HG02970 (cell line): Measurements from ENCODE around the gene ARMC7.
"Not testable (repeated sequence)": the region's sequence is repeated elsewhere in the genome, so short reads cannot be mapped to it uniquely, and the experiment has no call there.

Source experiments
- ATAC-seq: cut with Tn5 transposase; IDR thresholded peaks from one replicate; pipeline ENCODE4 v1.9.1; 2021; ENCODE audit warnings: mild to moderate bottlenecking, moderate library complexity, moderate number of reproducible peaks; ENCODE audit not compliant: unreplicated experiment, low FRiP score

The ARMC7 gene

DNA sequence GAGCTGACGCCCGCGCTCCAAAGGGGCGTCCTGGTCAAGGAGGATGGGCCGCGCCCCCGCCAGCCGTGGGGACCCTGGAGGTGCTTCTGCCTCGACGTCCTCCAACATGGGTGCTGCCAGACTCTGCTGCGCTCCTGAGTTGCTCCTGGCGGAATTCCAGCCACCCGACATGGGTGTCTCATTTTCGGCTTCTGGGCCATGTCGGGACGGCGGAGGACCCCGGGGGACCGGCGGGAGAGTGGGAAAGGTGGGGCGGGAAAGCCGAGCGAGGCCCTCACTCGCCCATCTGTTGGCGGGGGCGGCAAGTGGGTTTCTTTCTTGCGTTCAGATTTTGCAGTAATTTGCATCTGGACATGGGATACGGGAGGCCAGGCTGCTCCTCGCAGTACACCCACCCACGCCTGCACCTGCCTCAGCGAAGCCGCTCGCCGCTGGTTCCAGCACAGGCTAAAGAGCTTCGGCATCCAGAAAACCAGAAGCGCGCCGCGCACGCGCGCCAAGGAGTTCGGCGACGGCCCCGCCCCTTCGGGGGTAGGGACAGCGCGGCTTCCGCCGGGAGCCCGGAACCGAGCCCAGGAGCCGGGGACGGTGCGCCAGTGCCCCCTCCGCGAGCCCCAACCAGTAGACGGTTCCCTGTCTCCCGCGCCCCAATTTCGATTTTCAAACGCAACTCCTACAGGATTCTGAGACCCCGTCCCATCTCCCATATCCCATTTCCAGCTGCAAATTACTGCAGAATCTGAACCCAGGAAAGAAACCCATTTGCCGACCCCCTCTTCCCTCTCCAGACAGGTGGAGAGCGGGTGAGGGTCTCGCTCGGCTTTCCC lies at the start of gene ARMC7:
TSS of gene ARMC7 (plus strand) at position 563 of the 827 bp plus-strand sequence. CDS start 320 bp downstream, outside the sequence.
- ATAC-seq, result no peak

GRCh38 chr17:75060434-75061054 lies 49.2 kb upstream of the ARMC7 start:
- ATAC-seq, result no peak

GRCh38 chr17:75061055-75061438 lies 48.7 kb upstream of the ARMC7 start:
- ATAC-seq, result no peak

- ATAC-seq, result no peak
Measured at GRCh38 chr17:75061618-75062017, 48.2 kb upstream of the ARMC7 start.

- ATAC-seq, result no peak
Measured at GRCh38 chr17:75063201-75063600, 46.6 kb upstream of the ARMC7 start.

DNA sequence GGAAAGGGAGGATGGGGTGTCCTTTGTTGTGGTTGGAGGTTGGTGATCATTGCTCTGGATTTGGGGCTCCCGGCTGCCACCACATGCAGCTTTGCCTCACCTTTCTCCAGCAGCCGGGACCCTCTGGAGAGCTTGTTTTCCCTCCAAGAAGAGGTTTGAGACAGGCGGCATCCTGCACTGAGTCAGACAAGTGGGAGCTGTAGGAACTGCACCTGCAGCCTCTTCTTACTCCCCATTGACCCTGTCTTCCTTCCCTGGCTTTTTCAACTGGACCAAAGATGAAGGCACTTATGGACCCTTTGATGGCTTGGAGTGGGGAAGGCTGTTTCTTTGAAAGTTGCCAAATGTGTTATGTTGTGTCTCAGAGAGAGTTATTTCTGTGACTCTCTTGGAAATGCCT lies 46.1 kb upstream of the ARMC7 start:
- ATAC-seq, result no peak

GRCh38 chr17:75064040-75064439 lies 45.7 kb upstream of the ARMC7 start:
- no peak for ATAC-seq

GRCh38 chr17:75064460-75064859 lies 45.3 kb upstream of the ARMC7 start:
- no peak for ATAC-seq

DNA sequence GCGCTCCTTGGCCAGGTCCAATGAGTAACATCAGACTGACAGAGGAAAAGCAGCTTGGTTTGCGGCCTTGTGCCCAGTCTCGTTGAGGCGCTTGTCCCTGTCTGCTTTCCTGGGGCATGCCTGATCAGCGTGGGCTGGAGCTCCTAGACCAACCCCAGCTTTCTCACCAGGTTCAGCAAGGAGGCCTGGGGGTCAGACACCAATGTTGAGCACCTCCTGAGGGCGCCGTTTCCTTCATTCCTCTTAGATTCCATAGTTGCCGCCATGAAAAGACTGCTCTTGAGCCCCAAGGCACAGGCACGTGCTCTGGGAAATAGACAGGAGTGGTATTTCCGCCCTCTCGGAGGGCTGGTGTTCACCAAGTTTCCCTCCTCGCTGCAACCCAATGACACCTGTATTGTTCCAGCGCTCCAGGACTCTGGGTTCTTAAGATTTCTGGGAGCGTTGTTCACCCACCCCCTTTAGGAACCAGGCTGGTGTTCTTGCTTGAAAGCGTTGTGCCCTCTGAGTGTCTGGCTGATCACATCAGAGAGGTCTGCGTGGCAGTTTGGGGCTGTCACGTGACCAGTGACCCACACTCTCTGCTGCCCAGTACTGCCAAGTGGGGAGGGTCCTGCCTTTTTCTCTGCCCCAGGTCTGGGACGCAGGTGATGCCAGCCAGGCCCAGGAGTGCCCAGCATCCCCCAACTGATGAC lies 44.8 kb upstream of the ARMC7 start:
- no peak for ATAC-seq

- ATAC-seq, result no peak
Measured at GRCh38 chr17:75065562-75066151, 44.1 kb upstream of the ARMC7 start.

- ATAC-seq, result no peak
Measured at GRCh38 chr17:75067856-75068255, 41.9 kb upstream of the ARMC7 start.

DNA sequence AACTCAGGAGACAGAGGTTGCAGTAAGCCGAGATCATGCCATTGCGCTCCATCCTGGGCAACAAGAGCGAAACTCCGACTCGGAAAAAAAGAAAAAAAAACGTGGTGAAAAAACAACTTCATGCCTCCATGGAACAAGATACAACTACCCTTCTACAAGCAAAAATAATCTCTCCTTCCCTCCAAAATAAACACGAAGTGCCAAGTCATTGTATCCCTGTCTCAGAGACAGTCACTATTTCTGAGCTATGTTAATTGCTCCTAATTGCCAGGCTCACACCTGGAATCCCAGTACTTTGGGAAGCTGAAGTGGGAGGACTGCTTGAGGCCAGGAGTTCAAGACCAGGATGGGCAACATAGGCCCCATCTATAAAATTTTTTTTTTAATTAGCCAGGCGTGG lies 41.0 kb upstream of the ARMC7 start:
- no peak for ATAC-seq

DNA sequence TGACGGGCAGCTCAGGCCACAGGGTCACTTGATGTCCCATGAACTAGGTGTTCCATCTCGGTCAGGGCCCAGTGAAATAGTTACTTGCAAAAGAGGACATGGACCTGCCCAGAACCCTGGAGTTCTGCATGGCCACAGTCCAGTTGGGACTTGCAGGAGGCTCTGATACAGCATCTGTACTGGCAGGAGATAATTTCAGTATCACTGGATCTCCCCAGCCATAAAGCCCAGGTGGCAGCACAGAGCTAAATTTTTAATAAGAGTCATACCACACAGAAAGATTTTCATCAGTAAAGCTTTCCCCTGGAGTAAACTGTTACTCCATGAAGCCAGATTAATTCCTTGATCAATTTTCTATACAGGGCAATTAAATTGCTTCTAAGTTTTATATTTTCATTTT lies 40.0 kb upstream of the ARMC7 start:
- ATAC-seq, result no peak

- ATAC-seq, result not testable (repeated sequence)
Measured at GRCh38 chr17:75071478-75072271, 38.1 kb upstream of the ARMC7 start.

- not testable (repeated sequence) for ATAC-seq
Measured at GRCh38 chr17:75072909-75073308, 36.9 kb upstream of the ARMC7 start.

GRCh38 chr17:75073618-75074047 lies 36.1 kb upstream of the ARMC7 start:
- no peak for ATAC-seq

DNA sequence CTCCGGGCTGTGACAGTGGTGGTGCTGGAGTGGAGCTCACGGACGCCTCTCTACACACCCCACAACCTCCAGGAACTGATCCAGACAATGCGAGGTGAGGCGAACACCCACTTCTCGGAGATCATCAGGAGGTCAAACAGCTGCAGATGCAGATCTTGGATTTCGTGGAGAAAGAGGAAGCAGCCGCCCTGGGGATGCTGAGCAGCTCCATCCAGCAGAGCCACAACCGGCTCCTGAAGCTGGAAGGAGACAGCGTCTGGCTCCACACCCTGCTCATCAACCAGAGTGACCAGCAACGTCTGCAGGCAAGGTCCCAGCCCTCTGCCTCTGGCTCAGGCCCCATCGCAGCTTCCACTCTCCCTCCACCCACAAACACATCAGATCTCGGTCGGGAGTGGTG lies 35.2 kb upstream of the ARMC7 start:
- ATAC-seq, result no peak

DNA sequence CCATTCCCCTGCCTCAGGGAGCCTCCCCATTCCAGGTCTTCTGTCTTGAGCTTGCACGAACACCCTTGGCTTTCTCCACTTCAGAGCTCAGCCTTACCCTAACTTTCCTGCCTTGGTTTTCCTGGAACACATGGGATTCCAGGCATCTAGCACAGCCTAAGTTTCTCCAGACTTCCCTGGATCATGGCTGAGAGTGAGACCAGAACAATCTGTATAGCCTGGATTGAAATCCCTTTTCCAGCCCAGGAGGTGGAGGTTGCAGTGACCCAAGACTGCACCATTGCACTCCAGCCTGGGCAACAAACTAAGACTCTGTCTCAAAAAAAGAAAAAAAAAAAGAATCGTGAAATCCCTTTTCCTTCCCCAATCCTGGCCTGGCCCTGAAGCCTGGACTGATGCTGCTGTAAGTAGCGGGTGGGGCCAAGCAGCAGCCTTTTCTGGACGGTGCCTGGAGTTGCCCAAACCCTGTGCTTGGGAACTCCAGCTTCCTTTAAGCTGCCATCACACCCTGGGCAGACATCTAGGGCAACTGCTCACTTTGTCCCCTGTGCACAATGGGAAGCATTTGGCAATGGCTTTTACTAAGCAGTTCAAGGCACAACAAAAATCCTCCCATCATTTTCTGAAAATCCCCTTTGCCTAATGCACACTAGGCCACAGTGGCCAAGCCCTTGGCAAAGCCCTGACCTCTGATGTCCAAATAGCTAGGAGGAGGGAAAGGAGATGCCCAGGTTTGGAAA lies 34.0 kb upstream of the ARMC7 start:
- no peak for ATAC-seq

DNA sequence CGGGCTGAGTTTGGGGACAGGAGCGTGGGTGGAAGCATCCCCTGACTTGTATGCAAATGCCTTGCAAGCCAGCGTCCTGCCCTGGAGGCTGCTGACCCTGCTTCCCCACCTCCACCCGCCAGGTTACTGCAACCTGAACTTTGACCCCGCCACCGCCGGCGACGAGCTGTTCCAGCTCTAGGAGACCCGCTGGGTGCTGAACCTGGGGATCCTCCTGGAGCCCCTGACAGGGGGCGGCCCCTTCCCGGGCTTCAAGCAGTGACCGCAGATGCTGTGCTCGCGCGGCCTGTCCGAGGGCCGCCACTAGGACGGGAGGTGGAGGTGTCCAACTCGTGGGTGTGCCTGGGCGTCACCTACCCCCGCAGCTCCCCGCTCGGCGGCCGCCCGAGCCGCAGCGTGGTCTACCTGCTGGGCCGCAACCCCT lies 32.7 kb upstream of the ARMC7 start:
- ATAC-seq, result no peak
